Epidermal melanocyte (primary cell): ENCODE results near the gene SASH1.
"Not testable (repeated sequence)": the region's sequence is repeated elsewhere in the genome, so short reads cannot be mapped to it uniquely, and the experiment has no call there.

Source experiments
- DNase-seq: peaks from one replicate; pipeline ENCODE4 v3.0.0; 2011; ENCODE audit warnings: low spot score; ENCODE audit not compliant: insufficient read length

SASH1 gene

GRCh38 chr6:148328876-148329555, 13.6 kb upstream of the SASH1 start:
- DNase-seq: no peak

GRCh38 chr6:148329596-148330381, 12.8 kb upstream of the SASH1 start:
- DNase-seq: no peak

GRCh38 chr6:148332088-148332487, 10.6 kb upstream of the SASH1 start:
- no peak for DNase-seq

- no peak for DNase-seq
These were observed 5.7 kb upstream of the SASH1 start for GRCh38 chr6:148336901-148337300.

- DNase-seq: no peak
These were observed 2.9 kb upstream of the SASH1 start for GRCh38 chr6:148339766-148340165.

- DNase-seq: no peak
These were observed 1.9 kb upstream of the SASH1 start for GRCh38 chr6:148340586-148341297.

- DNase-seq: no peak
These were observed 613 bp upstream of the SASH1 start for GRCh38 chr6:148342100-148342349.

GRCh38 chr6:148343047-148343782, 577 bp downstream of the SASH1 start:
- DNase-seq: no peak

- no peak for DNase-seq
These were observed 2.5 kb downstream of the SASH1 start for GRCh38 chr6:148345176-148345575.

- DNase-seq: no peak
These were observed 2.9 kb downstream of the SASH1 start for GRCh38 chr6:148345578-148345977.

- no peak for DNase-seq
These were observed 4.2 kb downstream of the SASH1 start for GRCh38 chr6:148346681-148347440.

- no peak for DNase-seq
These were observed 4.9 kb downstream of the SASH1 start for GRCh38 chr6:148347441-148348054.

GRCh38 chr6:148348335-148348734, 5.7 kb downstream of the SASH1 start:
- no peak for DNase-seq

- no peak for DNase-seq
These were observed 6.1 kb downstream of the SASH1 start for GRCh38 chr6:148348778-148349177.

GRCh38 chr6:148349466-148349865, 6.8 kb downstream of the SASH1 start:
- DNase-seq: no peak

- DNase-seq: no peak
These were observed 8.7 kb downstream of the SASH1 start for GRCh38 chr6:148351309-148351708.

GRCh38 chr6:148352421-148352820, 9.8 kb downstream of the SASH1 start:
- not testable (repeated sequence) for DNase-seq

- no peak for DNase-seq
These were observed 15.7 kb downstream of the SASH1 start for GRCh38 chr6:148358196-148358785.

- no peak for DNase-seq
These were observed 16.6 kb downstream of the SASH1 start for GRCh38 chr6:148359228-148359627.
